AG04450 (cell line): Measurements from ENCODE around the gene PSMC3IP. TPM values are rescaled to one million over a fixed set of nuclear protein-coding genes. Genes with fewer than 3 reads are reported as not detected.
"Not testable (repeated sequence)": the region's sequence is repeated elsewhere in the genome, so short reads cannot be mapped to it uniquely, and the experiment has no call there.

Source experiments
- CTCF ChIA-PET: fragments of 300-600, 350-600 bp; formaldehyde crosslinking; extraction: SDS; loops from one replicate; lab custom pipeline; 2022; ENCODE audit warnings: antibody characterized with exemption, inconsistent platforms; lab: Charles Lee
- POLR2A ChIA-PET: fragments of 350-600 bp; formaldehyde crosslinking; extraction: SDS; loops from one replicate; lab custom pipeline; 2021; ENCODE audit warnings: antibody characterized with exemption, inconsistent platforms; lab: Yijun Ruan, JAX
- DNase-seq: peaks from one replicate; pipeline ENCODE4 v3.0.0-alpha.2; 2011; ENCODE audit warnings: low read depth, low spot score
- H3K27ac ChIP-seq: one replicate; pipeline ENCODE4 v1.5.1; 2012; ENCODE audit warnings: low read depth, low read length, control low read depth
- H3K27me3 ChIP-seq: one replicate; pipeline ENCODE4 v1.6.0; 2012; ENCODE audit warnings: low read length; ENCODE audit not compliant: control insufficient read depth, insufficient read depth
- H3K4me3 ChIP-seq: 2 replicates; pipeline ENCODE4 v1.5.1; 2011; ENCODE audit warnings: mild to moderate bottlenecking, low read depth, low read length, control low read depth
- H3K9me3 ChIP-seq: 2 replicates; pipeline ENCODE4 v1.5.1; 2012; ENCODE audit warnings: low read length; ENCODE audit not compliant: control insufficient read depth, insufficient read depth
- polyA plus RNA-seq: library from polyadenylated mRNA; depleted of rRNA; stranded (reverse); fragments of >200 nt; gene quantifications from 2 replicates; pipeline ENCODE4 v1.2.3, GENCODE V29; 2011
- TF ChIP-seq, protein P1 (sequence below): IDR thresholded peaks from 2 replicates; pipeline ENCODE4 v1.5.1; 2011; ENCODE audit warnings: low read depth, low read length, control low read depth, inconsistent platforms

The PSMC3IP gene
- polyA plus RNA-seq, 1 experiment: 5.1 TPM

DNA sequence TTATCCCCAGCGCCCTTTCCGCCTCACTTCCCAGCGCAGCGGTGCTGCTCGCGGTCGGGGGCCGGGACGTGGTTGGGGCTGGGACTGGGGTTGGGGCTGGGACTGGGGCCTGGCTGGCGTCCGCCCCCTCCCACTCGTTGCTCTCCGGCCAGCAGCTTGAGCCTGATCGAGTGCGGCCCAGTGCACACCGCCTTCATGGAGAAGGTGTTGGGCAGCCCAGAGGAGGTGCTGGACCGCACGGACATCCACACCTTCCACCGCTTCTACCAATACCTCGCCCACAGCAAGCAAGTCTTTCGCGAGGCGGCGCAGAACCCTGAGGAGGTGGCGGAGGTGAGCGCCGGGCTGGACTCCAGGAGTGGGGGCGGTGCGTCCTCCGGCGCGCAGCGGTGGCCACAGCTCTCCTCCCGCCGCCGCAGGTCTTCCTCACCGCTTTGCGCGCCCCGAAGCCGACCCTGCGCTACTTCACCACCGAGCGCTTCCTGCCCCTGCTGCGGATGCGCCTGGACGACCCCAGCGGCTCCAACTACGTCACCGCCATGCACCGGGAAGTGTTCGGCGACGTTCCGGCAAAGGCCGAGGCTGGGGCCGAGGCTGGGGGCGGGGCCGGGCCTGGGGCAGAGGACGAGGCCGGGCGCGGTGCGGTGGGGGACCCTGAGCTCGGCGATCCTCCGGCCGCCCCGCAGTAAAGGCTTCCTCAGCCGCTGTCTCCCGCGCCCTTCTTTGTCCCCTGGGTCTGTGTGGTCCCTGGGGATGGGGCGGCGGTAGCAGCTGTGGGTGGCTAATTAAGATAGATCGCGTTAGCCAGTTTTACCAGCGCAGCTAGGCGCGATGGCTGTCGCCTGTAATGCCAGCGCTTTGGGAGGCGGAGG lies 23.0 kb downstream of the PSMC3IP start:
- H3K9me3 ChIP-seq: no peaks in the 10 kb centered on the region; the same call in 1 of the 2 replicates
- peak overlapping the region; percentile 57 for H3K27ac ChIP-seq
- DNase-seq: no peak
- H3K27me3 ChIP-seq: no peaks in the 10 kb centered on the region
- TF ChIP-seq, protein P1, sequence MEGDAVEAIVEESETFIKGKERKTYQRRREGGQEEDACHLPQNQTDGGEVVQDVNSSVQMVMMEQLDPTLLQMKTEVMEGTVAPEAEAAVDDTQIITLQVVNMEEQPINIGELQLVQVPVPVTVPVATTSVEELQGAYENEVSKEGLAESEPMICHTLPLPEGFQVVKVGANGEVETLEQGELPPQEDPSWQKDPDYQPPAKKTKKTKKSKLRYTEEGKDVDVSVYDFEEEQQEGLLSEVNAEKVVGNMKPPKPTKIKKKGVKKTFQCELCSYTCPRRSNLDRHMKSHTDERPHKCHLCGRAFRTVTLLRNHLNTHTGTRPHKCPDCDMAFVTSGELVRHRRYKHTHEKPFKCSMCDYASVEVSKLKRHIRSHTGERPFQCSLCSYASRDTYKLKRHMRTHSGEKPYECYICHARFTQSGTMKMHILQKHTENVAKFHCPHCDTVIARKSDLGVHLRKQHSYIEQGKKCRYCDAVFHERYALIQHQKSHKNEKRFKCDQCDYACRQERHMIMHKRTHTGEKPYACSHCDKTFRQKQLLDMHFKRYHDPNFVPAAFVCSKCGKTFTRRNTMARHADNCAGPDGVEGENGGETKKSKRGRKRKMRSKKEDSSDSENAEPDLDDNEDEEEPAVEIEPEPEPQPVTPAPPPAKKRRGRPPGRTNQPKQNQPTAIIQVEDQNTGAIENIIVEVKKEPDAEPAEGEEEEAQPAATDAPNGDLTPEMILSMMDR: no peak
- peak overlapping the region; percentile 90 for H3K4me3 ChIP-seq
- CTCF ChIA-PET: no interaction called here
- POLR2A ChIA-PET: interaction anchor here (0.6 to 1.7 kb wide), 3 partner anchors 18 to 584 kb away, joined by 4 to 7 read pairs (median 5); no protein-coding TSS in a partner anchor

DNA sequence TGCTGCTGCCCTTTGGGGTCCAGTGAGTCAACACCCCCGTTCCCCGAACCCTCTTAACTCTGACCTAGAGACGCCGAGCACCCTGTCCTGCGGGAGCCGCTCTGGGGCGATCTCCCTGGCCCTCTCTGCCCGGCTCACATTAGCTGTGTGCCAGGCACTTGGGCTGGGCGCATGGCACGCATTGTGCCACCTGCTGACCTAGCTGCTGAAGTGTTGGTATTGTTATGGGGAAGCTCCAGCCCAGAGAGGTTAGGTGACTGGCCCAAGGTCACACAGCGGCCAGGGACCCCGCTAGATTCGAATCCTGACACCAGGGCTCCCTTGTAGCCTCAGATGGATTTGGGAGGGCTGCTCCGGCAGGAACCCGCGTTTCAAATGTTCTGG lies 23.7 kb downstream of the PSMC3IP start:
- H3K27ac ChIP-seq: peak overlapping the region; percentile 52
- H3K27me3 ChIP-seq: no peaks in the 10 kb centered on the region

DNA sequence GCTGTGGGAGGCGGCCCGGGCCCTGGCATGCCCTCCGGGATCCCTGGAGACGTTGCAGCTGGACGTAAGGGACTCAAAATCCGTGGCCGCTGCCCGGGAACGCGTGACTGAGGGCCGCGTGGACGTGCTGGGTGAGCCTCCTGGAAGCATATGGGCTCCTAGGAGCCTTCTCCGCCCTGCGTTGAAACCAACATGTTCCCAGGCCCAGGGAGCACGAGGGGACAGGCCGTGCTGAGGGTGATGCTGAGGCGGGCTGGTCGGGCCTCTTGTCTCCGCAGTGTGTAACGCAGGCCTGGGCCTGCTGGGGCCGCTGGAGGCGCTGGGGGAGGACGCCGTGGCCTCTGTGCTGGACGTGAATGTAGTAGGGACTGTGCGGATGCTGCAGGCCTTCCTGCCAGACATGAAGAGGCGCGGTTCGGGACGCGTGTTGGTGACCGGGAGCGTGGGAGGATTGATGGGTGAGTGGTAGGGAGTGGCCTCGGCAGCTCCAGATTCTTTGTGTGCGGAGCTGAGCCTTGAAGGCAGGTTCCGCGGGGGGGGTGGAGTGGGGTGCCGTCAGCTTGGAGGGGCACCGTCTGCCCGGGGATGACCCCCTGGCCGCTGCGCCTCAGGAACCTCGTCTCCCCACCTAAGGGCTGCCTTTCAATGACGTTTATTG lies 24.2 kb downstream of the PSMC3IP start:
- H3K4me3 ChIP-seq: peak overlapping the region; percentile 90
- no peaks in the 10 kb centered on the region; the same call in 1 of the 2 replicates for H3K9me3 ChIP-seq
- no peak overlapping the region for H3K27ac ChIP-seq
- no peaks in the 10 kb centered on the region for H3K27me3 ChIP-seq
- DNase-seq: no peak
- ChIA-PET CTCF (no interaction called here), POLR2A (interaction anchor here (1.7 kb wide), 1 partner anchor 33 kb away, joined by 7 read pairs; no protein-coding TSS in a partner anchor)
- TF ChIP-seq, protein P1: no peak

More for the DNA sequence above, 23.7 kb downstream of the PSMC3IP start:
- TF ChIP-seq, protein P1: no peak
- ChIA-PET CTCF (no interaction called here), POLR2A (interaction anchor here (1.2 to 1.7 kb wide), 2 partner anchors 17 to 34 kb away, joined by 5 to 7 read pairs; no protein-coding TSS in a partner anchor)
- Histone ChIP-seq H3K9me3 (no peaks in the 10 kb centered on the region; the same call in 1 of the 2 replicates), H3K4me3 (peak overlapping the region; percentile 90)
- no peak for DNase-seq

DNA sequence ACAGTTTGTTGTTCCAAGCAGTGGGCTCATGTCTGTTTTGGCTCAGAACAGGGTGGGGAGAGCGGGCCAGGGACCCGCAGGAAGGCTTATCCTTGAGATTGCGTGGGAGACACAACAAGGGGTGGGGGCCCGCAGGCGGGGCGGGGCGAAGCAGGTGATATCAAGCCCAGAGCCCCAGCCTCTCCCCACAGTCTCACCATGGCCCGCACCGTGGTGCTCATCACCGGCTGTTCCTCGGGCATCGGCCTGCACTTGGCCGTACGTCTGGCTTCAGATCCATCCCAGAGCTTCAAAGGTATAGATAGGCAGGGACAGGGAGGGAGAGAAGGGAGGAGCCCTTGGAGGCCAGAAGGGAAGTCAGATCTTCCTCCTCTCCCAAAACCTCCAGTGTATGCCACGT lies 24.8 kb downstream of the PSMC3IP start, which contains the start of gene HSD17B1:
TSS of gene HSD17B1 (plus strand) at position 188 of the 400 bp plus-strand sequence. CDS start at position 199, 11 bp downstream.
- POLR2A ChIA-PET, H3K9me3 ChIP-seq: not testable (repeated sequence)

DNA sequence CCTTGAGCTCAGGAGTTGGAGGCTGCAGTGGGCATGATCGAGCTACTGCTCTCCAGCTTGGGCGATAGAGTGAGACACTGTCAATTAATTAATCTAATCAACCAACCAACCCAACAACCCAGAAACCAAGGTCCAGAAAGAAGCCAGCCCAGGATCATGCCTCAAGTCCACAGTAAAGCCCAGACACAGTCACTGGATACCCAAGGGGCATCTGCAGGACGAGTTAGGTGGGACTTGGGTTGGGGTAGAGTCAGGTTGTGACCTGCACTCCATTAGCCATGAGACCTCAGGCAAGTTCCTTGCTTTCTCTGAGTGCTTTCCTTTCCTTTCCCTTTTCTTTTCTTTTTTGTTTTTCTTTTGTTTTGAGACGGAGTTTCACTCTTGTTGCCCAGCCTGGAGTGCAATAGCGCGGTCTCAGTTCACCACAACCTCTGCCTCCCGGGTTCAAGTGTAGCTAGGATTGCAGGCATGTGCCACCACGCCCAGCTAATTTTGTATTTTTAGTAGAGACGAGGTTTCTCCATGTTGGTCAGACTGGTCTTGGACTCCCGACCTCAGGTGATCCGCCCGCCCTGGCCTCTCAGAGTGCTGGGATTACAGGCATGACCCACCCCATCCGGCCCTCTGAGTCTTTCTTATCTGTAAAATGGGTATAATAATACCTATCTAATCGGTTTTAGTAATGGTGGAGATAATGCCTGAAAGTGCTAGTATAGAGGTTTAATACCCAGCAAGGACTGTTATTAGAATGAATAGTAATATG lies 28.4 kb downstream of the PSMC3IP start:
- H3K4me3 ChIP-seq: no peak overlapping the region
- TF ChIP-seq, protein P1: no peak
- CTCF ChIA-PET: interaction anchor here (0.6 kb wide), 1 partner anchor 503 kb away, joined by 9 read pairs; no protein-coding TSS in a partner anchor
- no peaks in the 10 kb centered on the region for H3K27me3 ChIP-seq
- no peaks in the 10 kb centered on the region; the same call in 1 of the 2 replicates for H3K9me3 ChIP-seq
- POLR2A ChIA-PET: no interaction called here
- H3K27ac ChIP-seq: no peak overlapping the region
- DNase-seq: no peak

More for the DNA sequence above, 24.8 kb downstream of the PSMC3IP start, which contains the start of gene HSD17B1:
- H3K27ac ChIP-seq, CTCF ChIA-PET, H3K27me3 ChIP-seq, DNase-seq: not testable (repeated sequence)
- peak within 1 kb of the TSS; percentile 90 for H3K4me3 ChIP-seq
